ENCODE measurements around the gene HNRNPUL1.

GRCh38 chr19:41278478-41278877, 14.3 kb downstream of the HNRNPUL1 start:
- TF ChIP-seq CTCF (IDR thresholded peaks at IDR 0.05) (no peak), POLR2A (IDR thresholded peaks at IDR 0.05; ENCODE audit: low read depth) (no peak), EP300 (IDR thresholded peaks at IDR 0.05) (no peak)
